Stimulated activated CD8-positive, alpha-beta memory T cell treated with anti-CD3 and anti-CD28 coated beads, Interleukin-7, amount 100 ng/mL, for 4 hours (primary cell): ENCODE data around the gene SUGCT.
"Not testable (repeated sequence)": the region's sequence is repeated elsewhere in the genome, so short reads cannot be mapped to it uniquely, and the experiment has no call there.

Source experiments
- DNase-seq, 2 donors: peaks; one replicate each; pipeline ENCODE4 v3.0.0-alpha.2; 2020; ENCODE audit warnings: low read depth in 2 of 2

SUGCT gene

DNA sequence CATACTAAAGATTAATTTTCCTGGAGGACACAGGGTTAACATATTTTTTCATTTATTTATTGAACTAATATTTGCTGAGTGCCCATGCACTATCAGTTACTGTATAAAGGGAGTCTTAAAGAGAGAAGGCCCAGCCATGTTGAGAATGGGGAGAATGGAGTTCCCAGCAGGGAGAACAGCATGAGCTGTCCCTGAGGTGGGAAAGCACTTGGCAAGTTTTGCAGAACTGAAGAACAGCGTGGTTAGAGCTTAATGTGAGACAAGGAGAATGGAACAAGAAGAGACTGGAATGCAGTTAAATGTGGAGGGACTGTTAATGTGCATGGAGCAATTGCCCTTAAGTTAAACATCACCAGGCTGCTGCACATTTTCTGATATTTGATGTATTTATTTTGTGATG is 435.4 kb downstream of the SUGCT start:
- no peak for DNase-seq

- DNase-seq = no peak
Observed at GRCh38 chr7:40571796-40572195, 437.0 kb downstream of the SUGCT start.

- no peak for DNase-seq
Observed at GRCh38 chr7:40572810-40573465, 438.1 kb downstream of the SUGCT start.

DNA sequence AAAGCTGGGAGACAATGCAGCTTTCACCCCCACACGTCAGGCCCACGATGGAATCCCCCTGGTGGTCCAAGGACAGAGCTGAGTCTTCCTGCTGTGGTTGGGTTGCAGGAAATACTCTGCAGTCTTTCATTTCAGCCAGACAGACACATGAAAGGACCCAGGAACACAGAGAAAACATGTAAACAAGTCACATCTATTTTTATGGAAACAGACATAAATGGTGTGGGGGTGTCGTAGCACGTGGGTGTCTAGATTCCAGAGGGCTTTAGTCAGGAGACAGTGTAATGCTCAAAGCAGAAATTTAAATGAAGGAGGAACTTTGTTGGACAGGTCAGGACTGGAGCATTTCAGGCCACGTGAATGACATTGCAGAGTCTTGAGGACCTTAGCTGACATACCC is 444.6 kb downstream of the SUGCT start:
- DNase-seq = no peak

DNA sequence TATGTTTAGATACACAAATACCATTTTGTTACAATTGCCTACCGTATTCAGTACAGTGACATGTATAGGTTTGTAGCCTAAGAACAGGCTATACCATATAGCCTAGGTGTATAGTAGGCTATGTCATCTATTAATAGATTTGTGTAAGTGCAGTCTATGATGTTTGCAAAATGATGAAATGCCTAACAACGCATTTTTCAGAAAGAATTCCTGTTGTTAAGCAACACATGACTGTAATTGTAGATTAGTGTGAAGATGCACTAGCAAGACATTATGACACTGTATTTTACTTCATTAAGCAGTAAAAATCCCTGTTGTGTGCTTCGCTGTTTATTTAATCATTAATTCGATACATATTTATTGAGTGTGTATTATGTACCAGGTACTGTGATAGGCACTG is 446.0 kb downstream of the SUGCT start:
- no peak for DNase-seq

- DNase-seq = no peak
Observed at GRCh38 chr7:40582539-40582938, 447.7 kb downstream of the SUGCT start.

DNA sequence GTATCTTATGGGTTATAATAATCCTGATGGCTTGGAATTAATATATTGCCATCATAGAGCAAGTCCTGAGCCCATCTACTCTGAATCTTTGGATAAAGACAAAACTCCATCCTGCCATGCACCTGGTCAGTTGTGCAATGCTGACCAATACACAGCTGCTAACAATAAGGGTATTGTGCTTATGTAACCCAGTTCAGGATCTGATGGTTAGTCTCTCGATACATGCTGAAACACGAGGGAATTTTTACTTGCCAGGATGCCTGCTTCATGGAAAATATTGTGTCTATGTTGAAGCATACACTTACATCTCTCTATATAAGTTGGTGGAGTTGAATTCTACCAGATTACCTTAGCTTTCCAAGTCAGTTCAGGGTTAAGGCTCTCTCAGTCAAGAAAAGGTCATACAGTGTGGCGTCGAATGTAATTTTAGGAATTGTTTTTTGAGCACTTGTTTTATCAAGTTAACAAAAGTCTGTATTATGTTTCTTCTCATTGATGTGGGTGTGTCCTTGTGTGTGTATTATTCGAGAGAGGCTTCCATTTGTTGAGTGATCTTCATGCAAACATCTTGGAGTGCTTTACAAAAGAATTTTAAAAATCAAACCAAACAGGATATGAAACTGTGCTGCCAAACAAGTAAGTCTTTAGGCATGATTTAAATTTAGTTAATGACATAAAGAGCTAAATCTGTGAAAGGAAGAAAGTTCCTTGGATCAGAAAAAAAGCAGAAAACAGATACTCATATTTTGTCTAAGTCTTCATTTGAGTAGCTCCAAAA is 449.1 kb downstream of the SUGCT start:
- no peak for DNase-seq

GRCh38 chr7:40584667-40585433 is 450.0 kb downstream of the SUGCT start:
- no peak for DNase-seq

DNA sequence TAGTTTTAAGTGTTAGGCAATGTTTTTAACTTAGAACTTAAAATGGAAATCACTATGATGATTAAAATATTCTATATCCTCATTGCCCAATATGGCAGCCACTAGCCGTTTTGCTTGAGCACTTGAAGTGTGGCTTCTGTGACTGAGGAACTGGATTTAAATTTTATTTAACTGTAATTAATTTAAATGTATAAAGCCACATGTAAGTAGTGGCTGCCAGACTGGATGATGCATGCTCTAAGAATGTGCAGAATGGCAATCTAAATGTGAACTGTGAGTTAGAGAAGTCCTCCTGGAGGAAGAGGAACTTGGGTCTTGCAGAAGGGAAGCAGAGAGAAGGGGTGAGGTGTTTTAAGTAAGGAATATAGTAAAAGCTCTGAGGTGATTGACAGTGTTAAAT is 451.4 kb downstream of the SUGCT start:
- no peak for DNase-seq

- no peak for DNase-seq
Observed at GRCh38 chr7:40587419-40587818, 452.6 kb downstream of the SUGCT start.

GRCh38 chr7:40595129-40595528 is 460.3 kb downstream of the SUGCT start:
- no peak for DNase-seq

DNA sequence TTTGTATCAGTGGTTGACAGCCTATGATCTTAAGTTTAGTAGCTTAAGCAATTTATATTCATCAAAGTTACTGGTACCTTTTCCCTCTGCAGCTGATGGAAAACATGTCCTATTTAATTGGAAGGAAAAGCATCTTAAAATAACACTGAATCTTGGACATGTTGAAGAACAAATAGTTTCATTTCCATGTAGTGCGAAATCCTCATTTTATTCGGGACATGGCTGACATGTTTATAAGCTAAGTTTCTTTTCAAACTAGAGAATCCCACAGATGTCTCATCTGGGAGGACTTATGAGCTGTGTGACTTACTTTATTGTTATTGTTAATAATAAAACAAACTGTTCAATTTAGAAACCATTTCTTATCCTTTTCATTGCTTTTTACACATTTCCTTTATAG is 461.0 kb downstream of the SUGCT start:
- DNase-seq = no peak

GRCh38 chr7:40597517-40597916 is 462.7 kb downstream of the SUGCT start:
- DNase-seq = no peak

DNA sequence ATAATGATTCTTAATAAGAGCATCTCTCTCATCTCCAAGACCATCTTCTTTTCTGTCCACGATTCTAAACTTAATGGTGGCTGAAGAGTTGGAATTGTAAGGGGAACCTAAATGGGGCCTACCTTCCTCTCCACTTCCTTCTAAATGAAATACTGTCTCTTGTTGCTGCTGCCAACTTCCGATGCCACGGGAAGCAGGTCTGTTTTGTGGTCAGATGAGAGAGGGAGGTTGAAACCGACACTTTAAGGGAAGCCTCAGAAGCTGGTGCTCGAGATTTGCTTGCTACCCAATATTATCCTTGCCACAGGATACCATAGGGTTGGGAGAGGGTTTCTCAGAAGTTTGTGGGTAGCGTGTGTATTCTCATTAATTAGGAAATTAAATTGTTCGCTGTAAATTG is 464.1 kb downstream of the SUGCT start:
- no peak for DNase-seq

DNA sequence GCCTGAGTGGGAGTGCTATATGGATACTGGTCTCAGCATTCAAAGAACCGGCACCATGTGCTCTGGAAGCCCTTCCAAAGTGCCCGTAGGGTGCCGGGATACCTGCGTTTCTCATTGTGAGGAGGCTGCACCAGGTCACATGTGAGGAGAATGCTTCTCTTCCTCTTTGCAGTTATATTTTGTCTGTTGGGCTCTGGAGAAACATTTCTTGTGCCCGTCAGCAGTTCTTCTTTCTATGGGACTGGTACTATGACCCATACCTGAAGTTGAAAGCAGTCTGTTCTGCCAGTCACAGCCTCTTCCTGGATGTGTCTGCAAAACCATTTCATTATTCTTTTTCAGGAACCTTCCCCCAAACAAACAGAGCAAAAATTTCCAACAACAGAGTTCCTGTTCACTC is 465.0 kb downstream of the SUGCT start:
- DNase-seq = no peak

DNA sequence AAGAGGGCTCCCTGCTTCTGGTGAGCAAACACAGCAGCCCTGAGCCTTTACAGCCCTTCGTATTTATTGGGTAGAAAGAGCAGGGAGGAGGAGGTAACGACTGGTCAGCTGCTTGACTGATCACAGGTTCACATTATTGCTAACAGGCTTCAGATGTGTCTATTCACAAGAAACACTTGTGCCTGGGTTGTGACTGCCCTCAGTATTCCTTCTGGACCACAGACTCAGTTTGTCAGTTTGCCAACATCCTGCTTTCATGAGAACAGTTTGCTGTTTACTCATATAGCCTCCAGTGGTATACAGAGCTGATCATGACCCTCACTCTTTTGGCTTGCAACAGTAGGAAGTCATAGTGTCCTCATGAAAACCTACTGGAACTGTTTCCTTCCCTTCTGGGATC is 467.5 kb downstream of the SUGCT start:
- DNase-seq = not testable (repeated sequence)

DNA sequence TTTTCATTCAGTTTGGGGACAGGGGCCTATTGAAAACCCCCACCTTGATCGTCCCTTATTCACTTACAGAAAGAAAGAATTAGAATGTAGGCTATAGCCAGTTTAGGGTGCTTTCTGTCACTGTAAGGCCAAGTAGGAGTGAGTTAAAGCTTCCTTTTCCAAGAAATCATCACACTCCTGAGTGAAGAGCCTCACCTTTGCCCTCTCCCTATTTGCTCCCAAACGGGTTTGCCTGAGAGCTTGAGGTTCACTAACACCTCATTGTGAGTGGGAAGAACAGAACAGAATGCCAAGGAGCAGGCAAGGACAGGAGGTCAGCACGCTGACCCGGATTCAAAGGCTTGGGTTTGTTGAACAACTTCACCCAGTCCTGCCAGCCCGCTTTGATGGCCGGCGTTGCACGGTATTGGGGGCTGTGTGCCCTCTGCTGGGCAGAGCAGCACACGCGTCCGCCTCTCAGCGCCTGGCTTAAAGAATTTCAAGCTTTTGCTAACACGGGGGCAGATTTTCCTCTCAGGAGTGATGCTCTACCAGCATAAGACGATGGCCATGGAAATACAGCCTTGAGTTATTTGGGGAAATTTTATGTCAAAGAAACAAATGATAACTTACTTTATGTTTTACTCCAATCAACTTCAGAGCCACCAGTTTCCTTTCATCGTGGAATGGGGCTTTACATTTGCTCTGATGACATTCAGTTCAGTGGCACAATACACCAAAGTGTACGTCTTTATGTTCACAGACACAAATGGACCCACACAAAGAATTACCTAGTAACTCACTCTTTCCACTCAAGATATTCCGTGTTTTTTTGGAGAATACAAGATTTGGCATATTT is 470.0 kb downstream of the SUGCT start:
- no peak for DNase-seq

DNA sequence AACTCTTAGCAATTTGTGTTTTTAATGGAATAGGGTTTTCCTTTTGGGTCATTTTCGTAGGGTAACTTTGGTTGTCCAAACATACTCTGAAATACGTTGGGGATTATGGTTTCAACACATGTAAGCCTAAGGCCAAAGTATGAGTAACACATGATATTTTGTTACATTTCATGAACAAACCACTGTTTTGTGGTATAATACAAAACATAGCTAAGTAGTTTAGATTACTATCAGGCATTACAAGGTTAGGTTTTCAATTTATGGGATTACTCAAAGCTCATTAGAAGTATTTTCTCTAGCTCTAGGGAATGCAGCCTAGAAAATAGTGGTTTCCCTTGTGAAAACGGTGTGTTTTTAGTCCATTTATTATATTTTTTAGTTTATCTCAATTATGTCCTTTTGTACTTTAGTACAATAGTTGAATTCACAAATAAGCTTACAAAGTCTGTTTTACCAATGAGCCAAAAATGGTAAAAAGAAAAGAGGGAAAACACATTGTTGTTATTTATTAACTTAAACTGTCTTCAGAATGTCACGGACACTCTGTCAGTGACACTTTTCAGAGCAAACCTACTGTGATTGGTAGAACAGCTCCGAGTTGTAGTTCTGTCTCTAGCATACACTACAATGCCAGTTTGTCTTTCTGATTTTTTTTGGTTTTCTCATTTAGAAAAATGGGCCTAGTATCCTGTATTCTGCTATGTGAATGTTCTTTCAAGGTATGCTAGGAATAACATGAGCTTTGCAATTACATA is 473.7 kb downstream of the SUGCT start:
- no peak for DNase-seq

- no peak for DNase-seq
Observed at GRCh38 chr7:40610461-40610860, 475.7 kb downstream of the SUGCT start.

DNA sequence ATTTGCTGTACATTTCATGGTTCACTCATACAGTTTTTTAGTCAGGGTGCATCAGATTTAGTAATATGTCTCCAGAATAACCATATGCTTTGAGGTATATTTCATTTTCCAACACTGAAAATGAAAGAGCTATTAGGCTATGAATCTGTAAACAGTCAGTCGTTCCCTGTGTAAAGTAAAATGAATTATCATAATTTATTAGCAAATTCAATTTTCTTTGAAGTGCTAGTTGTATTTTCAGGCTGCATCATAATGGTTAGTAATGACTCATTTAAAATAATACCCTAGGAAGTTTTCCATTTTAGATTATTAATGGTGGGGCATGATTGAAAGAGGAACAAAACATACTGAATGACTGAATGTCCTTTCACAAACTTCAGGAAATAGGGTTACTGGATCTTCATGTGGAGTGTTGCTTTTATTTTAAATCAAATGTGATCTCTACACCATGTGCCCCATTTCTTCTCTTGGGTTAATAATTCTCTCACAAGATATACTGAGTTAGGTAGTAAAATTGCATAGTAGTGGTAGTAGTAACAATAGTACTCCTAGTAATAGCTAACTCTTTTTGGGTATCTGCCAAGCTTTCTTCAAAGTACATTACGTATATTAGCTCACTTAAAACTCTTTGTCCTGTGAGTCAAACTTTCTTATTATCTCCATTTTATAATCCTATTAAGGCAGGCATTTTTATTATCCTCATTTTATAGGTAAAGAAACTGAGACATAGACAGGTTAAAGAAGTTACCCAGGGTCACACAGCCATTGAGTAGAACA is 476.5 kb downstream of the SUGCT start:
- no peak for DNase-seq
